Hepatocyte (in vitro differentiated cells): ENCODE data around the gene SERPINE3. TPM values are rescaled to one million over a fixed set of nuclear protein-coding genes. Genes with fewer than 3 reads are reported as not detected.

Experiments used
- DNase-seq: peaks from one replicate; pipeline ENCODE4 v3.0.0-alpha.2; 2016; ENCODE audit warnings: low spot score
- H2AFZ ChIP-seq: fragments of 200-600 bp; sonication (generic); 2 replicates; pipeline ENCODE4 v1.6.0; 2016; ENCODE audit warnings: antibody characterized with exemption, mild to moderate bottlenecking
- H3K27ac ChIP-seq: fragments of 200-600 bp; sonication (generic); 2 replicates; pipeline ENCODE4 v1.5.1; 2016; ENCODE audit warnings: mild to moderate bottlenecking
- H3K27me3 ChIP-seq: fragments of 200-600 bp; sonication (generic); 2 replicates; pipeline ENCODE4 v1.6.1; 2016
- H3K36me3 ChIP-seq: fragments of 200-600 bp; sonication (generic); replicated peaks from 2 replicates; pipeline ENCODE4 v1.5.1; 2016; ENCODE audit warnings: low read depth; ENCODE audit not compliant: insufficient read depth
- H3K4me1 ChIP-seq: fragments of 200-600 bp; sonication (generic); 2 replicates; pipeline ENCODE4 v1.5.1; 2016; ENCODE audit warnings: mild to moderate bottlenecking, moderate library complexity; ENCODE audit not compliant: insufficient read depth
- H3K4me2 ChIP-seq: fragments of 200-600 bp; sonication (generic); 2 replicates; pipeline ENCODE4 v1.6.0; 2016
- H3K4me3 ChIP-seq: fragments of 200-600 bp; sonication (generic); 2 replicates; pipeline ENCODE4 v1.5.1; 2016; ENCODE audit warnings: mild to moderate bottlenecking
- H3K79me2 ChIP-seq: fragments of 200-600 bp; sonication (generic); 2 replicates; pipeline ENCODE4 v1.6.0; 2017; ENCODE audit warnings: mild to moderate bottlenecking
- H3K9me2 ChIP-seq: fragments of 200-600 bp; sonication (generic); replicated peaks from 2 replicates; pipeline ENCODE4 v1.6.0; 2017; ENCODE audit warnings: mild to moderate bottlenecking; ENCODE audit not compliant: insufficient read depth
- H3K9me3 ChIP-seq: fragments of 200-600 bp; sonication (generic); 2 replicates; pipeline ENCODE4 v1.5.1; 2016; ENCODE audit warnings: low read depth, mild to moderate bottlenecking
- H4K20me1 ChIP-seq: fragments of 200-600 bp; sonication (generic); 2 replicates; pipeline ENCODE4 v1.6.0; 2016; ENCODE audit warnings: mild to moderate bottlenecking; ENCODE audit not compliant: insufficient read depth, poor library complexity, severe bottlenecking
- EZH2 ChIP-seq: fragments of 200-600 bp; sonication (generic); IDR thresholded peaks from 2 replicates; pipeline ENCODE4 v1.6.1; 2016; ENCODE audit warnings: antibody characterized with exemption, mild to moderate bottlenecking, borderline replicate concordance
- EZH2phosphoT487 ChIP-seq: fragments of 200-600 bp; sonication (generic); IDR thresholded peaks from one replicate; pipeline ENCODE4 v1.6.1; 2018; ENCODE audit warnings: antibody characterized with exemption, mild to moderate bottlenecking, low read depth, moderate library complexity; ENCODE audit not compliant: unreplicated experiment, severe bottlenecking
- WGBS: methylation state at CpG from one replicate; pipeline ENCODE4 v1.1.6; 2016; ENCODE audit warnings: low lambda C conversion rate; ENCODE audit errors: missing lambda C conversion rate; 5-methylcytosine and 5-hydroxymethylcytosine counted together
- polyA plus RNA-seq: library from polyadenylated mRNA; unstranded; fragments of >200 nt; fragmentation: Nextera tagmentation; extraction: Ambion mirVana; gene quantifications from 2 replicates; pipeline ENCODE4 v1.2.1, GENCODE V29; 2016
- total RNA-seq: library from RNA; depleted of rRNA; stranded (reverse); fragments of >200 nt; gene quantifications from 2 replicates; pipeline ENCODE4 v1.2.3, GENCODE V29; 2014
- TF ChIP-seq, protein P1 (sequence below): fragments of 200-600 bp; sonication (generic); IDR thresholded peaks from 2 replicates; pipeline ENCODE4 v1.5.1; 2016; ENCODE audit warnings: antibody characterized with exemption, mild to moderate bottlenecking; ENCODE audit not compliant: poor library complexity

The SERPINE3 gene
- total and polyA plus RNA-seq, 2 experiments from 2014 or later: 53.6 to 163 TPM

DNA sequence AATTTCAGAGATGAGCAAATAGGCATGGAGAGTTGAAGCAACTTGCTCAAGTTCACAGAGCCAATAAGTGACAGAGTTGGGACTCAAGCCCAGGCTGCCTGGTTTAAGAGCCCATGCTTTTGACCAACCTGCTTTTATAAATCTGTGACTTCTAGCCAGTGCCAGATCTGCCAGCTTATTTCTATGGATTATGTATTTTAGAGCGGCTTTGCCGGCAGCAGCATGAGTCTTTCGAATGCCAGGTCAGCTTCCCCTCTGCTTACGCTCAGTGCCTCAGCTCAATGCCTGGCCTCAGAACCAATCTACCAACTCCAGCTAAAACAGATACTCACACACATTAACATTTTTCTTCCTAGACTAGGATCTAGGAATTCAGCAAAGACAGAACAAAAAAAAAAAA is 2.3 kb downstream of the SERPINE3 start:
- TF ChIP-seq EZH2: no peak
- TF ChIP-seq, protein P1, sequence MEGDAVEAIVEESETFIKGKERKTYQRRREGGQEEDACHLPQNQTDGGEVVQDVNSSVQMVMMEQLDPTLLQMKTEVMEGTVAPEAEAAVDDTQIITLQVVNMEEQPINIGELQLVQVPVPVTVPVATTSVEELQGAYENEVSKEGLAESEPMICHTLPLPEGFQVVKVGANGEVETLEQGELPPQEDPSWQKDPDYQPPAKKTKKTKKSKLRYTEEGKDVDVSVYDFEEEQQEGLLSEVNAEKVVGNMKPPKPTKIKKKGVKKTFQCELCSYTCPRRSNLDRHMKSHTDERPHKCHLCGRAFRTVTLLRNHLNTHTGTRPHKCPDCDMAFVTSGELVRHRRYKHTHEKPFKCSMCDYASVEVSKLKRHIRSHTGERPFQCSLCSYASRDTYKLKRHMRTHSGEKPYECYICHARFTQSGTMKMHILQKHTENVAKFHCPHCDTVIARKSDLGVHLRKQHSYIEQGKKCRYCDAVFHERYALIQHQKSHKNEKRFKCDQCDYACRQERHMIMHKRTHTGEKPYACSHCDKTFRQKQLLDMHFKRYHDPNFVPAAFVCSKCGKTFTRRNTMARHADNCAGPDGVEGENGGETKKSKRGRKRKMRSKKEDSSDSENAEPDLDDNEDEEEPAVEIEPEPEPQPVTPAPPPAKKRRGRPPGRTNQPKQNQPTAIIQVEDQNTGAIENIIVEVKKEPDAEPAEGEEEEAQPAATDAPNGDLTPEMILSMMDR: no peak
- no peak for TF ChIP-seq EZH2phosphoT487
- Histone ChIP-seq H3K27ac (no peak overlapping the region), H3K4me3 (no peak overlapping the region), H3K79me2 (no peaks in the 10 kb centered on the region), H3K4me1 (no peaks in the 10 kb centered on the region), H3K36me3 (no peaks in the 10 kb centered on the region), H3K9me3 (no peaks in the 10 kb centered on the region), H4K20me1 (no peaks in the 10 kb centered on the region), H2AFZ (no peak overlapping the region), H3K4me2 (no peak overlapping the region), H3K27me3 (no peaks in the 10 kb centered on the region), H3K9me2 (no peaks in the 10 kb centered on the region)
- 89% methylated on average over 4 of the region's 4 CpGs for WGBS
- DNase-seq: no peak

DNA sequence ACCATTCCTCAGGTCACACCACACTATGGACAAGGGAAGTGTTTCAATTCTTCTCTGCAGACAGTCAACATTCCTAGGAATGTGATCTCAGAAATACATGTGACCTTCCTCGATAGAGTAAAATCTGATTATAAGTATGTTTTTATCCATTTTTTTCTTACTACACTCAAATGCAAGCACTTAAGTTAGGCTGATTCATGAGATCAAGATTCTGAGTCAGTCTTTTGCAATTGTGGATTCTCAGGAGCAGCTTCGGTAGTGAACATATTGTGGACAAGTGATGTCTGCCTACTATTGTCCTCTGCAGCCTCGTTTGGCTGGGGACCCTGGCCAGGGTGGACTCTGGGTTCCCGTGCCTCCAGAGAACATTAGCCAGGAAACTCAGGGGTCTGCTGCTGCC is 3.2 kb downstream of the SERPINE3 start:
- Histone ChIP-seq H2AFZ (no peak overlapping the region), H3K36me3 (no peaks in the 10 kb centered on the region), H3K4me2 (no peak overlapping the region), H3K27me3 (no peaks in the 10 kb centered on the region), H3K79me2 (no peaks in the 10 kb centered on the region), H3K9me3 (no peaks in the 10 kb centered on the region), H4K20me1 (no peaks in the 10 kb centered on the region), H3K4me1 (no peaks in the 10 kb centered on the region), H3K27ac (no peak overlapping the region), H3K4me3 (no peak overlapping the region), H3K9me2 (no peaks in the 10 kb centered on the region)
- TF ChIP-seq EZH2phosphoT487 (no peak), EZH2 (no peak)
- TF ChIP-seq, protein P1: no peak
- DNase-seq: no peak
- WGBS: 83% methylated on average over 4 of the region's 4 CpGs

DNA sequence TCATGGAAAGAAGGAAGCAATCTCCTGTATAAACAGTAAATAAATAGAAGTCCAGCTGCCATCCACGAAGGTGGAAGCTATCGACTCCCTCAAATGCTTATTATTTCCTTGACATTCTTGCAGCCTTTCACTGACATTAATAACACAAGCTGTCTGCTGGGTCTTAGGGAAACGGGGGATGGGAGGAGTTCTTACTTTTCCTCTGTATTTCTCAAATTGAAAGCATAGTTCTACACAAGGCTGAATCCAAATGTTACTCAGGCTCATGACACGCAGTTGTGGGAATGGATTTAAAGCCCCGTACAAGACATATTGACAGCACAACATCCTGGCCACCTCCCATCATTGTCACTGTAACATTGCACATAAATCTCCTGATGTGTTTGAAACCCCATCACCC is 4.0 kb downstream of the SERPINE3 start:
- no peaks in the 10 kb centered on the region for H3K27me3 ChIP-seq
- H3K36me3 ChIP-seq: no peaks in the 10 kb centered on the region
- H4K20me1 ChIP-seq: no peaks in the 10 kb centered on the region
- 79% methylated on average over 5 of the region's 5 CpGs for WGBS
- H3K27ac ChIP-seq: no peak overlapping the region
- no peak overlapping the region for H3K4me3 ChIP-seq
- no peaks in the 10 kb centered on the region for H3K79me2 ChIP-seq
- H3K4me1 ChIP-seq: no peaks in the 10 kb centered on the region
- no peaks in the 10 kb centered on the region for H3K9me3 ChIP-seq
- no peaks in the 10 kb centered on the region for H3K9me2 ChIP-seq
- no peak overlapping the region for H3K4me2 ChIP-seq
- no peak overlapping the region for H2AFZ ChIP-seq
- TF ChIP-seq EZH2 (no peak), EZH2phosphoT487 (no peak)
- TF ChIP-seq, protein P1: no peak
- no peak for DNase-seq

DNA sequence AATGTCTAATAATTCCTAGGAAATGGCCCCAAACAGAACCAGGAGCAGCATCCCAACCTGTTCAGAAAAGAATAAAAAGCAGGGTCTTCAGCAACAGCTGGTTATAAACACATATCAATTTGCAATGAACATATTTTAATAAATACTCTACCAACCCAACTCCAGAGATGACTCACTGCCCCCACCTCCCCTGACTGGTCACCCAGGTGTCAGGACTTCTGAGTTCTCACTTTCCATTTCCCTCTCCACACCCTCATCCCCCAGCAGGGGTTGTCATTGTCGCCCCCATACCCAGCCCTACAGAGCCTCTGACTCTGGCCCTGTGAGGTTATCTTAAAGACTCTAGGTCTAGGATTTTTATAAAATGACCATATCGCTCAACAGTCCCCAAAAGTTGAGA is 6.9 kb downstream of the SERPINE3 start:
- Histone ChIP-seq H2AFZ (no peak overlapping the region), H3K79me2 (no peaks in the 10 kb centered on the region), H3K9me2 (no peaks in the 10 kb centered on the region), H3K4me3 (no peak overlapping the region), H3K9me3 (no peaks in the 10 kb centered on the region), H3K27ac (no peak overlapping the region), H3K36me3 (no peaks in the 10 kb centered on the region), H3K27me3 (no peaks in the 10 kb centered on the region), H3K4me1 (no peaks in the 10 kb centered on the region), H4K20me1 (no peaks in the 10 kb centered on the region), H3K4me2 (no peak overlapping the region)
- 87% methylated on average over 2 of the region's 2 CpGs for WGBS
- DNase-seq: no peak
- TF ChIP-seq EZH2phosphoT487: no peak
- TF ChIP-seq, protein P1: no peak
- no peak for TF ChIP-seq EZH2
